A549 (cell line): ENCODE data around the gene ESPNL.

Experiments used
- CTCF ChIP-seq: fragments of >200 bp; sonication (Bioruptor Twin); formaldehyde crosslinking; IDR thresholded peaks from 3 replicates; pipeline ENCODE4 v1.5.1; 2016
- EP300 ChIP-seq, 2 experiments: fragments of >200 bp; sonication (Bioruptor Twin); formaldehyde crosslinking; IDR thresholded peaks; 2 replicates in 1 of 2; 3 replicates in 1 of 2; pipeline ENCODE4 v1.6.1; 2016 to 2017
- JUNB ChIP-seq: fragments of >200 bp; sonication (Bioruptor Twin); formaldehyde crosslinking; IDR thresholded peaks from 2 replicates; pipeline ENCODE4 v1.6.1; 2016
- MAFK ChIP-seq: fragments of 450-650 bp; IDR thresholded peaks from 2 replicates; pipeline ENCODE4 v1.6.1; 2014; ENCODE audit not compliant: partially characterized antibody
- POLR2A ChIP-seq: IDR thresholded peaks from 2 replicates; pipeline ENCODE4 v1.6.1; 2012; ENCODE audit warnings: mild to moderate bottlenecking, low read length
- RCOR1 ChIP-seq: fragments of 150-350 bp; IDR thresholded peaks from 2 replicates; pipeline ENCODE4 v1.6.1; 2014; ENCODE audit warnings: antibody characterized with exemption, low read length, low read depth
- ZFP36 ChIP-seq: fragments of 450-650 bp; IDR thresholded peaks from 2 replicates; pipeline ENCODE4 v1.6.1; 2014; ENCODE audit warnings: borderline replicate concordance; ENCODE audit not compliant: partially characterized antibody

- TF ChIP-seq EP300 (IDR thresholded peaks at IDR 0.05) = no peak
- no peak for TF ChIP-seq MAFK
- no peak for TF ChIP-seq RCOR1
- TF ChIP-seq ZFP36 = no peak
- TF ChIP-seq JUNB = no peak
- TF ChIP-seq POLR2A = no peak
- TF ChIP-seq CTCF = no peak
Measured at GRCh38 chr2:238158018-238158508, 57.9 kb downstream of the ESPNL start.
